ENCODE results near the gene DLGAP5.

DNA sequence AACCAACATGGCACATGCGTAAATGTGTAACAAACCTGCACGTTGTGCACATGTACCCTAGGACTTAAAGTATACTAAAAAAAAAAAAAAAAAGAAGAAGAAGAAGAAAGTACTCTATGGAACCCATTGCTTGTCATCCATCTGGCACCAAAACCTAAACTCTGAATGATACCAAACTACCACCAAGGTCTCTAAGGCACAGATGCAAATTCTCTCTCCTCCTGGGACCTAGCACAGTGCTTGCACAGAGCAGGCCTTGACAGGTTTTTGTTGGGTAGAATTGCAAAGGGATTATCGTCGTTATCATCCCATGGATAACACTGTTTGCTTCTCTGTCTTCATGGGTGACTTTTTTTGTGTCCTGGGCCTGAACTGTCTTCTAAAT, 75.5 kb downstream of the DLGAP5 start:
- TF ChIP-seq, protein P1, sequence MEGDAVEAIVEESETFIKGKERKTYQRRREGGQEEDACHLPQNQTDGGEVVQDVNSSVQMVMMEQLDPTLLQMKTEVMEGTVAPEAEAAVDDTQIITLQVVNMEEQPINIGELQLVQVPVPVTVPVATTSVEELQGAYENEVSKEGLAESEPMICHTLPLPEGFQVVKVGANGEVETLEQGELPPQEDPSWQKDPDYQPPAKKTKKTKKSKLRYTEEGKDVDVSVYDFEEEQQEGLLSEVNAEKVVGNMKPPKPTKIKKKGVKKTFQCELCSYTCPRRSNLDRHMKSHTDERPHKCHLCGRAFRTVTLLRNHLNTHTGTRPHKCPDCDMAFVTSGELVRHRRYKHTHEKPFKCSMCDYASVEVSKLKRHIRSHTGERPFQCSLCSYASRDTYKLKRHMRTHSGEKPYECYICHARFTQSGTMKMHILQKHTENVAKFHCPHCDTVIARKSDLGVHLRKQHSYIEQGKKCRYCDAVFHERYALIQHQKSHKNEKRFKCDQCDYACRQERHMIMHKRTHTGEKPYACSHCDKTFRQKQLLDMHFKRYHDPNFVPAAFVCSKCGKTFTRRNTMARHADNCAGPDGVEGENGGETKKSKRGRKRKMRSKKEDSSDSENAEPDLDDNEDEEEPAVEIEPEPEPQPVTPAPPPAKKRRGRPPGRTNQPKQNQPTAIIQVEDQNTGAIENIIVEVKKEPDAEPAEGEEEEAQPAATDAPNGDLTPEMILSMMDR (IDR thresholded peaks at IDR 0.05; ENCODE audit: low read length), result no peak
- no peak for TF ChIP-seq EZH2phosphoT487 (IDR thresholded peaks at IDR 0.05; ENCODE audit: low read length)
